C4-2B (cell line): ENCODE measurements around the gene KYNU.

ENCODE experiments used
- H3K27ac ChIP-seq: fragments of 450-650 bp; 2 replicates; pipeline ENCODE4 v1.5.1; 2017
- ZFX ChIP-seq: fragments of 450-650 bp; IDR thresholded peaks from 2 replicates; pipeline ENCODE4 v1.6.1; 2017
- TF ChIP-seq, protein P1 (sequence below): fragments of 450-650 bp; conservative IDR thresholded peaks from 2 replicates; pipeline ENCODE4 v1.5.1; 2017; ENCODE audit warnings: mild to moderate bottlenecking

The KYNU gene

DNA sequence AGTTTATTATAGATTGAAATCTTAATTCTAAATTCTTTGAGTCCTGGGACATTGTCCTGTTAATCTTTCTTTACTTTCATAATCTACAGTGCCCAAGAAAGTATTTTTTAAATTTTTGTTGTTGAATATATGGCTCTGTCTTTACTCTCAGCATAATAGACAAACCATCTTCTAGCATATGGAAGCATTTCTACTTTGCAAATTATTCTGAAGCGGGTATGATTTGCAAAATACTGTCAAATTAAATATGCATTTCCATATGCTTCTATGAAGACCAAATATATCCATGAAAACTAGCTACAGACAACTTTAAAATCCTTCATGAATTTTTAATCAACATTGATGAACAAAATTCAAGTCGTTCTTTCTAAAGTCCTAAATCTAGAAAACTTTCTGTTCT lies 117.2 kb downstream of the KYNU start:
- TF ChIP-seq, protein P1, sequence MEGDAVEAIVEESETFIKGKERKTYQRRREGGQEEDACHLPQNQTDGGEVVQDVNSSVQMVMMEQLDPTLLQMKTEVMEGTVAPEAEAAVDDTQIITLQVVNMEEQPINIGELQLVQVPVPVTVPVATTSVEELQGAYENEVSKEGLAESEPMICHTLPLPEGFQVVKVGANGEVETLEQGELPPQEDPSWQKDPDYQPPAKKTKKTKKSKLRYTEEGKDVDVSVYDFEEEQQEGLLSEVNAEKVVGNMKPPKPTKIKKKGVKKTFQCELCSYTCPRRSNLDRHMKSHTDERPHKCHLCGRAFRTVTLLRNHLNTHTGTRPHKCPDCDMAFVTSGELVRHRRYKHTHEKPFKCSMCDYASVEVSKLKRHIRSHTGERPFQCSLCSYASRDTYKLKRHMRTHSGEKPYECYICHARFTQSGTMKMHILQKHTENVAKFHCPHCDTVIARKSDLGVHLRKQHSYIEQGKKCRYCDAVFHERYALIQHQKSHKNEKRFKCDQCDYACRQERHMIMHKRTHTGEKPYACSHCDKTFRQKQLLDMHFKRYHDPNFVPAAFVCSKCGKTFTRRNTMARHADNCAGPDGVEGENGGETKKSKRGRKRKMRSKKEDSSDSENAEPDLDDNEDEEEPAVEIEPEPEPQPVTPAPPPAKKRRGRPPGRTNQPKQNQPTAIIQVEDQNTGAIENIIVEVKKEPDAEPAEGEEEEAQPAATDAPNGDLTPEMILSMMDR, result no peak
- no peak for TF ChIP-seq ZFX
- H3K27ac ChIP-seq, result no peak overlapping the region

DNA sequence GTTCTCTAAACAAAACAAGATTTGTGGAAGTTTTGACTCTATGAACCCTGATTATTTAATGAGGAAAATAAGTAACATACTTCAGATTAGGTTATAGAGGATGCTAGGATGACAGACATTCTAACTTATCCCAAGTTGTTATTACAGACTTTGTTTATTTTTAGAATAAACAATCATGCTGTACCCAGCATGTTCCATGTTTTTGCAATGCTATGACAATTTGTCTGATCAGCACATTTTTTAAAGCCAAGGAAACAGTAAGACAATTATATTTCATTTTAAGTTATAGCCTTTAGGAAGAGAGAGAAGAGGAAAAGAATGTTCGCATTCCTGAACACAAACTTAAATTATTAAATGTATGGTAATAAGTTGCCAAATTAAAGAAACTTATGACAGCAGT lies 119.8 kb downstream of the KYNU start:
- TF ChIP-seq ZFX, result no peak
- TF ChIP-seq, protein P1, result no peak
- H3K27ac ChIP-seq, result no peak overlapping the region

DNA sequence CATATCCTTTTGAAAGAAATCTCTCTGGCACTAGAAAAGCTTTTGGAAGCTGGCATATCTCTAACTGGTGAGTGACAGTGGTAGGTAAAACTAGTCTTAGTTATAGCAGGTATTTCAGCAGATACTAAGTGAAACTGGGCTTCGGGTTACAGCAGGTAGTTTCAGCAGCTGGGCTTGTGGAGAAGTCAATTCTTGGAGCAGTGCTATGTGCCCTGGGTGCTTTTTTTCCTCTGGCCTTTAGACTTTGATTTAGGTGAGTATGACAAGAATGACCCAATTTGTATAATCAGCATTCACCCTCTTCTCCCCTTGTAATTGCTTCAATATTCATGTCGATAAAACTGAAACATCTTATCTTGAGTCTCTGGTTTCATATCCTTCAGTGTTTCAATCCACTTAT lies 123.1 kb downstream of the KYNU start:
- H3K27ac ChIP-seq, result no peak overlapping the region
- no peak for TF ChIP-seq ZFX
- TF ChIP-seq, protein P1, result no peak

DNA sequence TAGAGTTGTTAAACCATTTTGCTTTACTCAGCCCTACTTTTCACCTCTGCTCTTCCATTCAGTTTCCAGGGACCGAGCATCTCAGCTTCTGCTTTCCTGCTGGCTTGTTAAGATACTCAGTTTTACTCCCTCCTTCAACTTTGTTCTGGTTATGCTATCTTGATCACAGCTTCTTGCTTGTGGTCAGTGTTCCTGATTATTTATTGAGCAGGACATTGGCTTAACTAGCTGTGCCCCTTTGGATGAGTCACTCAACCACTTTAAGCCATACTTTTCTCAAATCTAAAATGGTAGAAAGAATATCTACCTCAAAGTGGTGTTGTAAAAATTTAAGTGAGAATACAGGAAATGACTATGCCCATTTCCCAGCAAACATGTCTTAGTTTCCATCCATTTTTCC lies 124.0 kb downstream of the KYNU start:
- TF ChIP-seq, protein P1, result no peak
- no peak for TF ChIP-seq ZFX
- no peak overlapping the region for H3K27ac ChIP-seq

DNA sequence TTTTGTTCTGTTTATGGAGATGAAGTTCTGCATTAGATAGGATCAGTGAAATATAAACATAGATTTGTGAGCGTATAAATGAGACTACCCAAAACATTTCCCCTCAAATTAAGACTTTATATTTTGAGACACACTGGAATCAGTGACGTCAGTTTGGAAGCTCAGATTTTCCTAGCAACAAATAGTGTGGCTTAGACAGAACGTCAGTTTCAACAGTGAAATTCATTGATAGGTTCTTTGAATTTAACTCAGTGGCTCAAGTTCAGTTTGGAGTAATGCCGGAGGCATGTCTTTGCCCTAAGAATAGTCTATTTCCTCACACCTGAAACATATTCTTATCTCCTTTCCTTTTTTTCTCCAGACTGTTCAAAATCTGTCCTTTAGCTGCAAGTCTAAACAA lies 138.2 kb downstream of the KYNU start:
- no peak overlapping the region for H3K27ac ChIP-seq
- TF ChIP-seq, protein P1, result no peak
- no peak for TF ChIP-seq ZFX

DNA sequence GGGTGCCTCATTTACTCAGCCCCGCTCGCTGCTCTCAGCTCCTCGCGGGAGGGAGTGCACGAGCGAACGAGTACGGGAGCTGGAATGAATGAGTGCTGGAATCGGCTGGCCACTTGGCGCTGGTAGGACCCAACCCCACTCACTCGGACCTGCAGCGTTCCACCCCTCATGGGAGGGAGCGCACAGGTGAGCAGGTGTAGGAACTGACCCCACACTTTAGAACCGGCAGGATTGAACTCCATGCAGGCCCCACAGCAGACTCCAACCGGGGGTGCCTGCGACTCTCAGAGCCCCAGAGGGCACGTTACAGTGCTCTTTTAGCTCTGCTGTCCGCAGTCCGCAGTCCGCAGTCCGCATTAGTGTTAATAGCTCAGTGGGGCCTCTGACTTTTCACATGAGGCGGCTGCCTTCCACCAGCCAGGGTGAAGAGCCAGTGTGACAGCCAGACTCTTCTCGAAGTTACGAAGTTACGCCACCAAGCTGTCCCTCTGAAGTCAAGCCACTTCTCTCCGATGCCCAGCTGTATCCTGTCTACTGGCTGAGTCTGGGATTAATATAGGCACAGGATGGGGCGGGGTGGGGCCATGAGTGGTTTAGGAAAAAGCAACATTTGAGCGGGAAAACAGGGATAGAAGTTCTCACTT lies 149.1 kb downstream of the KYNU start:
- TF ChIP-seq ZFX, result no peak
- TF ChIP-seq, protein P1, result no peak
- H3K27ac ChIP-seq, result no peak overlapping the region

DNA sequence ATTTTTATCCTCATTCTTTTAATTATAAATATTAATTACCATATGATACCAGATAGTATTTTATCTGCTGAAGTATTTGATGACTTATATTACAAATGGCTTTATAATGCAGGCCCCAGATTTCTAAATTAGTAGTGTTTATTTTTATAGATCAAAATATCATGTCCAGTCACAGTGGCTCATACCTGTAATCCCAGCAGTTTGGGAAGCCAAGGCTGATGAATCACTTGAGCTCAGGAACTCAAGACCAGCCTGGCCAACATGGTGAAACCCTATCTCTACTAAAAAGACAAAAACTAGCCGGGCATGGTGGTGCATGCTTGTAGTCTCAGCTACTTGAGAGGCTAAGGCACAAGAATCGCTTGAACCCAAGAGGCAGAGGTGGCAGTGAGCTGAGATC lies 151.7 kb downstream of the KYNU start:
- no peak for TF ChIP-seq ZFX
- TF ChIP-seq, protein P1, result no peak
- no peak overlapping the region for H3K27ac ChIP-seq
